HK-2 (cell line): ENCODE results near the gene VAPB.

ENCODE experiments used
- DNase-seq: peaks from one replicate; pipeline ENCODE4 v3.0.0-alpha.2; 2018; ENCODE audit not compliant: unreplicated experiment

The VAPB gene

DNA sequence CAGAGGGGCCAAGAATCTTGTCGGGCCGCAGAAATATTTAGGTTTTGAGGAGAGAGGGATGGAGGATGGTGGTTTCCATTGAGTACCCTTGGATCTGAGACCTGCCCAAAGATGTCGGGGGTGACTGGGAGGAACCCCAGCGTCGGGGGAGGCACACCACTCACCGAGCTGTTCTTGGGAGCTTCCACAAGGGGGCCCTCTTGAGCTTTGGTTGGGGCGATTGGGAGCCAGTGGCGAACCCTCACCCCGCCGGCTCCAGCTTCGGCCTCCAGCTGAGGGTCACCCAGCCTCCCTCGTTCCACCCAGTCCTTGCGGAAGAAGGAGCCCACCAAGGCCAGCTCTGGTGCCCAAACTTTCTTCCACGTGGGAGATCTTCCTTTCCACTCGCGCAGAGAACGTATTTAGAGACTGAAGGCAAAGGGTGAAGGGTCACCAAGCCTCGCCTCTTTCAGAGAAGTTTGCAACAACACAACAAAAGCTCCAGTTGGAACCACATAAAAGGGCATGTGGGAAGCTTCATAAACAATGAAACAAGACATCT is 92.5 kb downstream of the VAPB start:
- peak; percentile 50 for DNase-seq

DNA sequence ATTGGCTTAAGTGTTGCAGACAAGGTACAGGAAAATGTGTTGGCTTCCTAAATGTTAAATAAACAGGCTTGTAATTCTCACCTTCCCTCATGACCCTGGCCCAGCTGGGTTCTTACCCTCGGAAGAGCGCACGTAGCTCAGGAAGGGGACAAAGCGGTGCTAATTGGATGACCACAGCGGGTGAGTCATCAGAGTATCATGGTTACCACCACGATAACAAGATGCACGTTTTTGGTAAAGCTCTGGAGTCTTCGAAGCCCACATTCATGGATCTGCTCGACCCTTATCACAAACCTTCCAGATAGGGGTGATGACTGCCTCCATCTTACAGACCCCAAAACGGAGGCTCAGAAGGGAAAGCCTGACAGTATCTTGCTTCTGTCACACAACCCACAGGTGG is 93.4 kb downstream of the VAPB start:
- no peak for DNase-seq

DNA sequence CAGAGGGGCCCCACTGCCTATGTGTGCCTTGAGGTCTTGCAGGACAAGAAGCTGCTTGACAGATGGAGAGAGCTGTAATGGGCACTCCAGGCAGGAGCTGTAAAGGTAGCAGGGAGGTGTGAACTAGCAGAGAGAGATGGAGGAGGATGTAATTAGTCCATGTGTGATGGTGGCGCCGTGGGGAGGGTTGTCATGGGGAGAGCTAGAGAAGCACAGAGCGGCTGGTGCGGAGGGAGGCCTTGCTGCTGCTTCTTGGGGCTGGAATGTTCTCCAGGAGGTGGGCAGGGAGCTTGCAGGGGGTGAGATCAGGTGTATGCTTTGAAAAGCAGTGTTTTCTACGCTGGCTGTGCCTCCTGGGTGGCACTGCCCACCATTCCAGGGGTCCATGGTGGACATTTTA is 94.0 kb downstream of the VAPB start:
- no peak for DNase-seq

DNA sequence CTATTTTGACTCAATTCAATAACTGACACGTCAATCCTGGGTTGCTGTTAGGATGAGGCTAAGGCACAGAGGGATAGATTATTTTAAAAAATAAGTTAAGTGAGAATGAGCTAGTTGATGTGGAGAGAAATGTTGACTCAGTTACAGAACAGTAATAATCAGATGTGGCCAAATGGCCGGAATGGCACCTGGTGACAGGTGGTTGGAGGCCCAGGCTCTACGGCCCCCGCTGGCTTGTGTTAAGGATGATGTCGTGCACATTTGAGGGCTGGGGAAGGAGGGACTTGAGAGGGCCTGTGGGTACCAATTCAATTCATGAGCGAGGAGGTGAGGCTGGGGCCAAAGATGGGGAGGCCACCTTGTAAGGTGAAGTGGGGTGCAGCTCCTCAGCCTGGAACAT is 94.4 kb downstream of the VAPB start:
- DNase-seq: no peak

DNA sequence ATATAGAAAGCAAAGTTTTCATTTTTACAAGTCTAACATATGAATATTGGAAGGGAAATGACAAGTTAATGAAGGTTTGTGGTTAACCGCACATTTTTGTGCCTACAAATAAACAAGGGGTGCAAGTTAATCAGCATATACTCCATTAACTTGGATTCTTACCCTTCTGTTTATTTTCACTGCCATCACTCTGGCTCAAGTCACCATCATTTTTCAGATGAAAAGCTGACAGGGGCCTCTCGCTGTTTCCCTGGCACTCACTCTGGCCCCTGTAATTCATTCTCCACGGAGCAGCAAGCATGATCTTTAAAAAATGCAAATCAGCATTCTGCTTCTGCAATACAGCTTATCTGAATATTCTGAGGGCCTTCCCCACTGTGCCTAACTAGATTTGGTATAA is 96.4 kb downstream of the VAPB start:
- no peak for DNase-seq

DNA sequence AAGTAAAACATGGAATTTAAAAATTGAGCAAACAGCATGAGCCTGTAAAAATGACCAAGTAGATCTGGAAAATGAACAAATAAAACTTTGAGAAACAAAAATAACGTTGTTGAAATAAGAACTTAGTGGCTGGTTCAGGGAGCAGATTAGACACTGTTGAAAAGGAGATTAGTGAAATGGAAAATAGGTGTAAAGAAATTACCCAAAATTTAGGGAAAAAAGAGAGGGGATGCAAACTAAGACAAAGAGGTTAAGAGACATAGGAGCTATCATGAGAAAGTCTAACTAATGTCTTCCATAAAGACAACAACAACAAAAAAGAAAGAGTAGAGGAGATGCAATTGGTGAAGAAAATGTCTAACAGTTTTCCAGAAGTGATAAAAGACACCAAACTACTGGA is 97.2 kb downstream of the VAPB start:
- no peak for DNase-seq

DNA sequence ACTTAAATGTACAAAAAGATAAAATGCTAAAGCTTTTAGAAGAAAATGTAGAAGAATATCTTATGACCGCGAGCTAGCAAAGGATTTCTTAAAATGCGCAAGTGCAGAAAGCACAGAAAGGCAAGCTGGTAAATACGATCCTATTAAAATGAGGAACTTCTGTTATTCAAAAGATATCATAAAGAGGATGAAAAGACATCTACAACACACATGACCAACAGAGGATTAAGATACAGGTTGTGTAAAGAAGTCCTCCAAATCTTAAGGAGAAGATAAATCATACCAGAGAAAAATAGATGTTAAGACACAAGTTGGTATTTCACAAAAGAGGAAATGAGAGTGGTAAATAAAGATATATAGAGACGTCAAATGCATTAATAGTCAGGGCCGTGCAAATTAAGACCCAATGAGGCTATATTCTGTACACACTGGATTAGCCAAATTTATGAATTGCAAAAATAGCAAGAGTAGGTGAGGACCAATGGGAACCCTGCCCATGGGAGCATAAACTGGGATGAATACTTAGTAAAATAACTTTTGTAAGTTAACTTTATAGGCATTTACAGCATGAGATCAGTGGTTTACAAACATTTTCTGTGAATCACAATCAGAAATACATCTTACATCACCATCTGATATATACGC is 103.2 kb downstream of the VAPB start:
- no peak for DNase-seq

DNA sequence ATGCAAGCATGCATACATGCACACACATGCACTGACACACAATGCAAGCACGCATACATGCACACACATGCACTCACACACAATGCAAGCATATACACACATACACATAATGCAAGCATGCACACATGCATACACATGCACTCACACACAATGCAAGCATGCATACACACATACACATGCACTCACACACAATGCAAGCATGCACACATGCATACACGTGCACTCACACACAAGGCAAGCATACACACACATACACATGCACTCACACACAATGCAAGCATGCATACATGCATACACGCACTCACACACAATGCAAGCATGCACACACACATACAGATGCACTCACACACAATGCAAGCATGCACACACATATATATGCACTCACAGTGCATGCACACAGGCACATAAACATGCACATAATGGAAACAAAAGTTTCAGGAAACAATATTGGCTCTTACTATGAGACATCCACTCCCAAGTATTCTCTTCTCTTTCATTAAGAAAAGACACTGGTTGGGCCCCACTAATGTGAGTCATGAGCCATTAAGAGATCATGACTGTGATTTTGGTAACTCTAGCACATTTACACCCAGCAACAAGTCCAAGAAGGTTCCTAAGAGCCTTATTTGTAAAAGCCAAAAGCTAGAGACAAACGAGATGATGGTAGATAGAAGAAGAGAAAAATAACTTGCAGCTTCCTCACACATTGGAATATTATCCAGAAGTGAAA is 103.9 kb downstream of the VAPB start:
- no peak for DNase-seq

DNA sequence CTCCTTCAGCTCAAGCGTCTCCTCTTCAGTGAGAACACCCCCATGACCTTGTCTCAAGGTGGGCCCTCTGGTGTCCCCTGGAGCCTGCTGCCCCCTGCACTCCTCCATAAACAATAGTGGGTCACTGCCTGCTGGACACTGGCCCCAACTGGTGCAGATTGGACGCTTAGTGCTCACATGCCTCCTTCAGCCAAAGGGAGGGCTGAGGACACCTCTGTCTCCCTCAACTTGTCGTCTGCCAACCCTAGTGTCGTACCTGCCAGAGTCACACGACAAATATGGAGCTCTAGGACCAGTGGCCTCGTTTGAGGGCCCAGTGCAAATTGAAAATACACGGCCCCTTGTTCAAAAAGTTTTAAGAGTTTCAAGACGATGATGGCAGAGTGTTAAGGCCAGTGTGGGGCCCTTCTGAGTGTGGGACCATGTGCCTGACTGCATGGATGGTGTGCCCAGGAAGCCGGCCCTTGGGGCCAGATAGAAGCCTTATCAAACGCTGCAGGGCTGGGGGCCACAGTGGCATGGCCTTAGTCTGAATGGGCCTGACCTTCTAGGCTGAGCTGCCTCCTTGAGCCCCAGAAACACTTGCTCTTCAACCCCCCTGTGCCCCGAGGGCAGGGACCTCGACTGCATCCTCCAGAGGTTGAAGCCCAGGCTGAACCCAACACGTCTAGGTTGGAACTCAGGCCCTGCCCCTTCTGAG is 106.0 kb downstream of the VAPB start:
- DNase-seq: no peak

DNA sequence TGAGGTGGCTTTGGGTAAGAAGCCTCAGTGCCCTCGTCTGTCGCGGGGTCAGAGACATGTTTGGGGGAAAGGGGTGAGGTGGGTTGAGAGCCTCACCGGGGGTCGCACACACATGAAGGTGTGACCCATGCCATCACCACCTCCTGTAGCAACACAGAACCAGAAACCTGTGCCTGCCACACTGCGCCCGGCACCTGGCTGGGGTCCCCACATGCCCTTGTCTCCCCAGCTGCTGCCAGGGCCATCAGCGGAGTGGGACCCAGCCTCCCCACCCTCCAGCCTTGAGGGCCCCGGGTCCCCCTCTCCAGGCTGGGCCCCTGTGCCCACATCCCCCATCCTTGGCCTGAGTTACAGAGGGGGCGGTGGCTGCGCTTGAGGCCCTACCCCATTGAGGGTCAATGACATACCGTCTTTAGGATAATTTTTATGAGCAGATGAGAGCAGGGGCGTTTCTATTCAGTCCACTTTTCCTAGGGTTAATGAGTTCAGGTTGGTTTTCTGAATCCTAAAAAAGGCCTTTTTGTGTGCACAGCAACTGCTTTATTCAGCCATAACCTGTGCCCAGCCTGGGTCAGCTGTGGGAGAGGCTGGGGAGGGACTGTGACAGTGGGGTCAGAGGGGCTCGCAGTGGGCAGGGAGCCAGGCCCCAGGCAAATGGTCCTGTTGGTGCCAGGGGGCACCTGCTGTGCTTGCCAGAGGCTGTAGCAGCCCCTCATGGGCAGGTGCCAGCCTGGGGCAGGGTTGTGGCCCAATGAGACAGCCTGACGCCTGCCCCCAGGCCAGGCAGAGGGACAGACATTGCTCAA is 106.8 kb downstream of the VAPB start:
- DNase-seq: no peak

DNA sequence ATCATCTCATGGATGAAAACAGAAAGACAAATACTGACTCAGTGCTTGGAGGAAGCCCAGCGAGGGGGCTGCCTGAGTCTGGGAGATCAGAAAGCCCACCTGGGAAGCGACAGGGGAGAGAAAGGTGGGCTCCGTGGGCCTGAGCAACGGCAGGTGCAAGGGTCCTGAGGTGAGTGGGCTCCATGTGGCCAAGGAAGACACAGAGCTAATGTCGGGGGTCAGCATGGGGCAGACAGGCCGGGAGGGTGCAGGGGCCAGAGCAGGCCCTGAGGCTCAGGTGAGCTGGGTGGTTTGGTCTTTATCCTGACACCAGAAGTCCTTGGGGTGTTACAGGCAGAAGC is 107.4 kb downstream of the VAPB start:
- no peak for DNase-seq

DNA sequence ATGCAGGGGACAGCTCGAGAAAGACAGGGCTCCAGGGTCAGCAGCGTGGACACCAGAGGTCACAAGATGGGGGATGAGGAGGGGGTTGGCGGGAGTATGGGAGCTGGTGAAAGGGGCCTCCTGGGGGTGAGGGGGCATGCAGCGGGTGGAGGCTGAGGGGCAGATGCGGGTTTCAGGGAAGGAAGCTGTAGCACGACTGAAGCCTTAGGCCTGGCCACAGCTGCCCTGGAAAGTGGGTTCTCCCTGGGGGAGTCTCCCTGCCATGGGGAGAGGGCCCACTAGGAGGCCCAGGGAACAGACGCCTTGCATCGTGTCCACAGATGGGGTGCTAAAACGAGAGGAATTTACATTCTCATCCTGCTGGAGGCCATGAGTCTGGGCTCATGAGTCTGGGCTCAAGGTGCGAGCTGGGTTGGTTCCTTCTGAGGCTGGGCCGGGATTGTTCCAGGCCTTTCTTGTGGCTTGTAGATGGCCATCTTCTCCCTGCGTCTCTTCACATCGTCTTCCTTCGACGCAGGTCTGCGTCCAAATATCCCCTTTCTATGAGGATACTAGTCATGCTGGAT is 108.1 kb downstream of the VAPB start:
- DNase-seq: no peak

DNA sequence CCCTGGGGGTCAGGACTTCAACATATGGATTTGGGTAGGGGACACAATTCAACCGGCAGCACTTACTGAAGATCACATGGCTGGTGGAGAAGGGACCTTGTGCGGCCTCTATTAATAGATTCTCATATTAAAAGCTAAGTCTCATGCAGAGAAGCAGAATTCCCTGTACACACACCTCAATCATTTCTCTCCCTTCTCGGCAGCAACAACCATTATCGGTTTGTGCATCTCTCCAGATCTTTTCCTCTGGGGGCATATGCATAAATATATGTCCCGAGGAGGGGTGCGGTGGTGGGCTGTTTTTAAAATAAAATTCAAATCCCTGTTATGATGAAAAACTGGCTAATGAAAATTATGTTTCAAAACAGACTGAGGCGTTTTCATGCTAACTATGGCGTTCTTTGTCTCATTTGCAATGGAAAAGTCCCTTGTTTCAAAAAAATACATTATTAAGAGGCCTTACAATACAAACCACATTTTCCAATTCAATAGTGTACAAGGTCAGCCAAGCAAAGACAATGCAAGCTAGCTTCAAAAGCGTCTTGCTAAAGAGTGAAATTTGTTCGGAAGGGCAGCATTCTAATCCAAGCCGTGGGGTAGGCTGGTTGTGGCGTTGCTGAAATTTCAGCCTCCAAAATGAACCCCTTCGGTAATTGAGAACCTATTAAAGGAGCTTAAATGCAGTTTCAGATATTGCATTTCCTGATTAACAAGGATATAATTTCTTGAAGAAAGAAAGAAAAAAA is 108.9 kb downstream of the VAPB start:
- DNase-seq: no peak

DNA sequence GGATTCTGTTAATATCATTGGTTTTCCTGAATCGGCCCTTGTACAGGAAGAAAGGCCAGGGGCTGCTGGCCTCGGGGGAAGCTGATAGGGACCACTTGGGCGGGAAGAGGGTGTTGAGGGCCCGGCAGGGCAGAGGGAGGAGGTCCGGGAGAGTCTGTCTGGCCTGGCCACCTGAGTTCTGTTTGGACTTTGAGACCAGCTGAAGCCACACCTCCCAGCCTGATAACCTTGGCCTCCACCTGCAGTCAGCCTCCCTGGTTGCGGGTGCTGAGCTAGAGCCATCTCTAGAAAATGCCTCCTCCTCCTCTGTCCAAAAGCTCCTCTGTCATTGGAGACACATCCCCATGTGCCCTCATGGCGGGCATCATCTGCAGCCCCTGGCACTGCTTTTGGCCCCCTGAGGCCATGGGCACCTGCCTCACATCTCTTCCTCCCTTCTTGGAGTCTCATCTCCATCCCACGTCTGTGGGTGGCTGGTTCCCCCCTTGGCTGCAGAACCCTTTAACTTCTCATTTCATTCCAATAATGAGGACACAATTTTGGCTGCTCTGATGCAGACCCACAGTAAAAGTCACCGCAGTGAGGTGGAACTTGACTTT is 109.5 kb downstream of the VAPB start:
- no peak for DNase-seq

DNA sequence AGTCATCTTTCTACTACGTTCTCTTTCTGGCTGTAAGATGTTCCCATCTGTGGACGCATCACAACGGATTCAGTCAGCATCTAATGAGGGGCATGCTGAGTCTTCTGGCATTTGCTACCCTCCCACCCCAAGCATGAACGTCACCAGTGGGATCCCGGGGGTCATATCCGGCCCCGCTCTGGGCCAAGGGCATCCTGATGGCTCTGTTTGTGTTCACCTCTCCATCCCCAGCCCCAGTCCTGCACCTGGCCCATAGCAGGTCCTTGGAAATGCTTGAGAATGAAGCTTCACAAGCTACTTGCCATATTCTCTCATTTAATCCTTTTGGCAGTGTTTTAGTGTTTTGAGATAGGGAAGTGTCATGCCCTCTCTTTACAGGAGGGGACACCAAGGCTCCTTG is 111.2 kb downstream of the VAPB start:
- no peak for DNase-seq
